Cardiac muscle cell (in vitro differentiated cells and primary cell): ENCODE results near the gene BTNL3. TPM values are rescaled to one million over a fixed set of nuclear protein-coding genes. Genes with fewer than 3 reads are reported as not detected.

Experiments
- DNase-seq, 2 donors: peaks; one replicate each; pipeline versions ENCODE4 v3.0.0 to v3.0.0-alpha.2; 2010 to 2017; ENCODE audit warnings: low read depth in 1 of 2, low spot score in 1 of 2
- H3K27ac ChIP-seq: fragments of 200-600 bp; sonication (generic); 2 replicates; pipeline ENCODE4 v1.5.1; 2016
- H3K27me3 ChIP-seq: fragments of 200-600 bp; sonication (generic); 2 replicates; pipeline ENCODE4 v1.6.0; 2016; ENCODE audit warnings: control low read depth
- H3K36me3 ChIP-seq: fragments of 200-600 bp; sonication (generic); 2 replicates; pipeline ENCODE4 v1.5.1; 2016; ENCODE audit warnings: control low read depth
- H3K4me1 ChIP-seq: fragments of 200-600 bp; sonication (generic); 2 replicates; pipeline ENCODE4 v1.8.1; 2017; ENCODE audit warnings: low read depth, mild to moderate bottlenecking, mixed run types
- H3K4me3 ChIP-seq: fragments of 200-600 bp; sonication (generic); 2 replicates; pipeline ENCODE4 v1.5.1; 2016; ENCODE audit warnings: mild to moderate bottlenecking
- H3K9me3 ChIP-seq: fragments of 200-600 bp; sonication (generic); 2 replicates; pipeline ENCODE4 v1.5.1; 2017; ENCODE audit warnings: low read depth, mild to moderate bottlenecking, control low read depth
- polyA plus RNA-seq: library from polyadenylated mRNA; unstranded; fragments of >200 nt; fragmentation: Nextera tagmentation; extraction: Ambion mirVana; gene quantifications from 2 replicates; pipeline ENCODE4 v1.2.1, GENCODE V29; 2016
- total RNA-seq: library from RNA; depleted of rRNA; stranded (reverse); fragments of >200 nt; gene quantifications from 2 replicates; pipeline ENCODE4 v1.2.3, GENCODE V29; 2016
- TF ChIP-seq, protein P1 (sequence below): IDR thresholded peaks from 2 replicates; pipeline ENCODE4 v1.5.1; 2012; ENCODE audit warnings: low read depth, mild to moderate bottlenecking, low read length

The BTNL3 gene
- total and polyA plus RNA-seq, 2 experiments from 2014 or later, result not detected

DNA sequence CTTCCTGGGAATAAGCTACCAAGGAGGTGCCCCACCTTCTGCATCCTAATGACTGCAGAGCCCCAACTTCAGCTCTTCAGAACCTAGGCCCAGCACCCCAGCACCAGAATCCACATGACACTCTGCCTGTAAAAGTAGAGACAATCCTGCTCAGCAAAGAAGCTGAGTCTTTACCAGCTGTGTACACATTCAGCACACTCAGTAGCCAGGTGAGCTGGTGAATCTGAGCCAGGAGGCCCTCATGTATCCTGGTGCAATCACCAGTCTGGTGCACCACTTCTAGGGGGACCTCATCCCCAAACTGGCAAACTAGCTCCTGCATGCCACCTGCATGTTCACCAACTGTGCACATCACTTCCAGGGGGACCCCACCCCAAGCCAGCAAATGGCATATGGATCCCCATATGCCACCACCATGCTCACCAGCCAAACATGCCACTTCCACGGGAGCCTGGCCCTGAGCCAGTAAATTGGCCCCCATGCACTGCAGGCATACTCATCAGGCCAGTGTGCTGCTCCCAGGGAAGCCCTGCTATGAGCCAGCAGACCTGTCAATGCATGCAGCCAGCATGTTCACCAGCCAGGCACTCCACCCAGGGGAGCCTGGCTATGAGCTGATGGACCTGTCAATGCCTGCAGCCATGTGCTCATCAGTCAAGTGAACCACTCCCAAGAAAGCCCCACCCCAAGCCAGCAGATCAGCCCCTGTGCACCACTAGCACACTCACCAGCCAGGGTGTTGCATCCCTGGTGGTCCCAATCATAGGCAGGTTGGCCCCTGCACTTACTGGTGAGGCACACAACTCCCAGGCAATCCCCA lies 35.8 kb downstream of the BTNL3 start:
- no peaks in the 10 kb centered on the region for H3K9me3 ChIP-seq
- H3K27me3 ChIP-seq, result no peaks in the 10 kb centered on the region
- TF ChIP-seq, protein P1, sequence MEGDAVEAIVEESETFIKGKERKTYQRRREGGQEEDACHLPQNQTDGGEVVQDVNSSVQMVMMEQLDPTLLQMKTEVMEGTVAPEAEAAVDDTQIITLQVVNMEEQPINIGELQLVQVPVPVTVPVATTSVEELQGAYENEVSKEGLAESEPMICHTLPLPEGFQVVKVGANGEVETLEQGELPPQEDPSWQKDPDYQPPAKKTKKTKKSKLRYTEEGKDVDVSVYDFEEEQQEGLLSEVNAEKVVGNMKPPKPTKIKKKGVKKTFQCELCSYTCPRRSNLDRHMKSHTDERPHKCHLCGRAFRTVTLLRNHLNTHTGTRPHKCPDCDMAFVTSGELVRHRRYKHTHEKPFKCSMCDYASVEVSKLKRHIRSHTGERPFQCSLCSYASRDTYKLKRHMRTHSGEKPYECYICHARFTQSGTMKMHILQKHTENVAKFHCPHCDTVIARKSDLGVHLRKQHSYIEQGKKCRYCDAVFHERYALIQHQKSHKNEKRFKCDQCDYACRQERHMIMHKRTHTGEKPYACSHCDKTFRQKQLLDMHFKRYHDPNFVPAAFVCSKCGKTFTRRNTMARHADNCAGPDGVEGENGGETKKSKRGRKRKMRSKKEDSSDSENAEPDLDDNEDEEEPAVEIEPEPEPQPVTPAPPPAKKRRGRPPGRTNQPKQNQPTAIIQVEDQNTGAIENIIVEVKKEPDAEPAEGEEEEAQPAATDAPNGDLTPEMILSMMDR, result no peak
- no peak overlapping the region for H3K4me3 ChIP-seq
- no peak for DNase-seq
- H3K4me1 ChIP-seq, result no peaks in the 10 kb centered on the region
- H3K27ac ChIP-seq, result no peak overlapping the region
- H3K36me3 ChIP-seq, result no peaks in the 10 kb centered on the region

DNA sequence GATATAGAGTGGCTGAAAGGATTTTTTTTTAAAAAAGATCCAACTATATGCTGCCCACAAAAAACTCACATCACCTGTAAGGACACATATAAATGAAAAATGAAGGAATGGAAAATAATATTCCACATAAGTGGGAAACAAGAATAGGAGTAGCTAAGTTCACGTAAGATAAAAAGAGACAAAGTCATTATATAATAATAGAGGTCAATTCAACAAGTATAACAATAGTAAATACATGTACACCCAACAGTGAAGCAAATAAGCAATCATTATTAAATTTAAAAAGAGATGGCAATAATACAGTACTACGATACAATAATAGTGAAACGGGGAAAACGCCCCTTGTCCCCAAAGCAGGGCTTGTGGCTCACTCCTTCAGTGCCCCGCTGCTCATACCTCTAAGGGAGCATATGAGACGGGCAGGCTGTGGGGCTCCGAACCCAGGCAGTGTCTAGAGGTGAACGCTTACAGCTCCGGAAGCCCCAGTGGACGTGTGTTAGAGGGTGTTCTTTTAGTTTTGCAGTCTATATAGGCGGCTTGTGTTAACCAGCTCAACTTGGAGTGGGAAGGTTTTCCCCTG lies 38.9 kb downstream of the BTNL3 start:
- H3K9me3 ChIP-seq, result no peaks in the 10 kb centered on the region
- TF ChIP-seq, protein P1, result no peak
- no peaks in the 10 kb centered on the region for H3K36me3 ChIP-seq
- no peaks in the 10 kb centered on the region for H3K27me3 ChIP-seq
- DNase-seq, result no peak
- no peaks in the 10 kb centered on the region for H3K4me1 ChIP-seq
- no peak overlapping the region for H3K4me3 ChIP-seq
- no peak overlapping the region for H3K27ac ChIP-seq

DNA sequence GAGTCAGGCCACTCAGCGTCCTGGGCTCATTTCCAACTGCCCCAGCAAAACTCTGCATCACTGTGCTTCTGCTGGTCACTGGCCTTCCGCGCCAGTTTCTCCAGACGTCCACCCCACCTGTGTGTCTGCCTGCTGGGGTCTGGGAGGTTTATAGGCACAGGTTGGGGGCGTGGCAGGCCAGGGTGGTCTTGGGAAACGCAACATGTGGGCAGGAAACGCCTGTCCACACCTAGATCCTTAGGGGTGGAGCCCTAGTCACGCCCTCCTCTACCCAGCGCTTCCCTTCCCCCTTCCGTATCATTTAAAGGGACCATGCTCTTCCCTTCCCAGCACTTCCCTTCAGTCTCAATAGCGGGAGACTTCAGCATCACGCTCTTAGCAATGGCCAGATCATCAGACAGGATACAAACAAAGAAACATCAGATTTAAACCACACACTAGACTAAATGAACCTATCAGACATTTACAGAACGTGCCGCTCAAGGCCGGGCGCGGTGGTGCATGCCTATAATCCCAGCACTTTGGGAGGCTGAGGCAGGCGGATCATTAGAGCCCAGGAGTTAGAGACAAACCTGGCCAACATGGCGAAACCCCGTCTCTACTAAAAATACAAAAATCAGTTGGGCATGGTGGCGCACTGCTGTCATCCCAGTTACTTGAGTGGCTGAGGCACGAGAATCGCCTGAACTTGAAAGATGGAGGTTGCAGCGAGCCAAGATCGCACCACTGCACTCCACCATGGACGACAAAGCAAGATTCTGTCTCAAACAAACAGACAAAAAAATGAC lies 39.6 kb downstream of the BTNL3 start:
- H3K27me3 ChIP-seq, result no peaks in the 10 kb centered on the region
- H3K4me1 ChIP-seq, result no peaks in the 10 kb centered on the region
- H3K9me3 ChIP-seq, result no peaks in the 10 kb centered on the region
- no peak overlapping the region for H3K4me3 ChIP-seq
- no peaks in the 10 kb centered on the region for H3K36me3 ChIP-seq
- TF ChIP-seq, protein P1, result no peak
- H3K27ac ChIP-seq, result no peak overlapping the region
- no peak for DNase-seq

DNA sequence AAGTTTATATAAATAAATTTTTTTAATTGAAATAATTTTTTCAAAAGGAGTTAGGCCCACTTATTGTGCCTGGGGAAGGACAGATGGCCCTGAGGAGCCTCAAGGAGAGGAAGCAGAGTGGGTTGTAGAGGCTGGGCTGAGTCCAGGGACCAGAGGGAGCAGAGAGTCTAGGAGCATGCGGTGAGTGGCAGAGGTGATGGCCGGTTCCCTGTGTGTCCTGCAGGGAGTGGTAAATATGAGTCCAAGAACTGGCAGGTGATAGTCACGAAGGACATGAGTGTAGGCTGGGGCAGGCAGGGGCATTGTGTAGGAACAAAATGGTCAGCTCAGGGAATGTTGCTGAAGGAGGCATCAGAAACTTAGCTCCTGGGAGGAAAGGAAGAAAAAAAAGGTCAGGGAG lies 43.1 kb downstream of the BTNL3 start:
- Histone ChIP-seq H3K27ac (no peak overlapping the region), H3K36me3 (no peaks in the 10 kb centered on the region), H3K4me1 (no peaks in the 10 kb centered on the region), H3K27me3 (no peaks in the 10 kb centered on the region), H3K9me3 (no peaks in the 10 kb centered on the region), H3K4me3 (no peak overlapping the region)
- no peak for DNase-seq
- TF ChIP-seq, protein P1, result no peak

DNA sequence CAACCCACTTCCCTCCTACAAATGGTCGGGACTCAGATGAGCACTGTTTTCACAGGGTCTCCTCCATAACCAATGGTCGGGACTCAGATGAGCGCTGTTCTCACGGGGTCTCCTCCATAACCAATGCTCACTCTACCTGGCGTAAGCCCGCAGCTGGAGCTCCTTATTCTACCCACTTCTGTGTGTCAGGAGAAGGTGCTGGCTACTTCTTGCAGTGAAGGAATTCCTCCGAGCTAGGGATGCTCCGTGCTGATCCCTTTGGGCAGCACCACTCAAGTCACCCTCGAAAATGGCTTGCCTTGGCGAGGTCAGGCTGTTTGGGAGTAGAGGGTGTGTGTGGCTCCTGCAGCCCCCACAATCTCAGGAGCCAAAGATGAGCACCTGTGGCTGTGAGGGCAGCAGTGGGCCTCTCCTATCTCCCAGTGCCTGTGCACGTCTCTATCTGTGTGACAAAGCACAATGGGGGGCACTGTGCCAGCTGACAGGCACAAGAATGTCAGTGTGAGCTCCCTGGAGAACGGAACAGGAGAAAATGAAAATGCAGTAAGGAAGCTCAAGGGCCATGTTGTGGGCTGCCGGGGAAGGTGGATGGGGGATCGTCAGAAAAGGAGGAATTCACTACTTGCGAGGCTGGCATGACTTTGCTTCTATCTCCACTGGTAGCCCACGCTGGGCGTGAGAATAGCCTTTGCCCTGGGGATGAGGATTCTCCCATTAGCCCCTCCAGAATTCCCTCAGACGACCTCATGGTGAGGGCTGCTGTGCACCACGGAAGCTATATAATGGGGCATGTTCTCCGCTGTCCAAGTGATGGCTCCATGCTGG lies 47.6 kb downstream of the BTNL3 start:
- TF ChIP-seq, protein P1, result no peak
- H3K36me3 ChIP-seq, result no peaks in the 10 kb centered on the region
- no peak for DNase-seq
- H3K27me3 ChIP-seq, result no peaks in the 10 kb centered on the region
- no peak overlapping the region for H3K27ac ChIP-seq
- no peak overlapping the region for H3K4me3 ChIP-seq
- no peaks in the 10 kb centered on the region for H3K4me1 ChIP-seq
- no peaks in the 10 kb centered on the region for H3K9me3 ChIP-seq
